Activated CD8-positive, alpha-beta T cell treated with anti-CD3 and anti-CD28 coated beads for 36 hours (primary cell): ENCODE measurements around the gene RNF181. TPM values are rescaled to one million over a fixed set of nuclear protein-coding genes. Genes with fewer than 3 reads are reported as not detected.

Source experiments
- ATAC-seq: fragments of 200-7000 bp; cut with Tn5 transposase; one replicate; pipeline ENCODE4 v1.10.0; 2021; ENCODE audit warnings: mild to moderate bottlenecking, moderate library complexity
- CTCF ChIA-PET: fragments of 350-600 bp; sonication (Branson Sonifier 250); formaldehyde crosslinking; loops from one replicate; lab custom pipeline; 2021; ENCODE audit warnings: antibody characterized with exemption; lab: Charles Lee
- POLR2A ChIA-PET: fragments of 350-600 bp; sonication (Branson Sonifier 250); formaldehyde crosslinking; loops from one replicate; lab custom pipeline; 2021; ENCODE audit warnings: antibody characterized with exemption; lab: Charles Lee
- DNase-seq: peaks from one replicate; pipeline ENCODE4 v3.0.0-alpha.2; 2020
- H3K27ac Mint-ChIP-seq: one replicate; pipeline ENCODE4 v1.8.0; 2021; ENCODE audit warnings: mild to moderate bottlenecking, mixed read lengths
- H3K27me3 Mint-ChIP-seq: one replicate; pipeline ENCODE4 v1.8.0; 2021; ENCODE audit warnings: mixed read lengths
- H3K36me3 Mint-ChIP-seq: one replicate; pipeline ENCODE4 v1.8.0; 2021; ENCODE audit warnings: low read depth, mixed read lengths
- H3K4me1 Mint-ChIP-seq: one replicate; pipeline ENCODE4 v1.8.0; 2021; ENCODE audit warnings: low read depth, mixed read lengths
- H3K4me3 Mint-ChIP-seq: one replicate; pipeline ENCODE4 v1.8.0; 2021; ENCODE audit warnings: mild to moderate bottlenecking, moderate library complexity, mixed read lengths
- H3K9me3 Mint-ChIP-seq: one replicate; pipeline ENCODE4 v1.8.0; 2021; ENCODE audit warnings: mixed read lengths
- intact Hi-C: fragments of 100-400 bp; cut with micrococcal nuclease; formaldehyde crosslinking; loops from one replicate; pipeline ENCODE4 v1.10.0; 2022
- total RNA-seq, 2 experiments: library from RNA; stranded (reverse); gene quantifications; one replicate each; pipeline ENCODE4 v1.2.3, GENCODE V29; 2021
- TF ChIP-seq, protein P1 (sequence below): fragments of 200-600 bp; IDR thresholded peaks from one replicate; pipeline ENCODE4 v1.8.0; 2022; ENCODE audit warnings: antibody characterized with exemption, mild to moderate bottlenecking

Gene RNF181
- total RNA-seq, 2 experiments from 2014 or later = 112 to 117 TPM

GRCh38 chr2:85583667-85584353 lies 11.7 kb upstream of the RNF181 start:
- ChIA-PET CTCF (interaction anchor here (1.2 to 1.3 kb wide), 2 partner anchors 18 to 54 kb away, joined by 3 to 5 read pairs; partner anchors contain the start of gene TMEM150A), POLR2A (interaction anchor here (0.5 to 3.3 kb wide), 5 partner anchors 9 to 45 kb away, joined by 3 to 21 read pairs (median 13); partner anchors contain the start of genes MAT2A, RNF181 and TMEM150A)
- ATAC-seq (peak; percentile 52), DNase-seq (peak; percentile 62)
- no peaks in the 10 kb centered on the region for H3K27me3 Mint-ChIP-seq
- TF ChIP-seq, protein P1, sequence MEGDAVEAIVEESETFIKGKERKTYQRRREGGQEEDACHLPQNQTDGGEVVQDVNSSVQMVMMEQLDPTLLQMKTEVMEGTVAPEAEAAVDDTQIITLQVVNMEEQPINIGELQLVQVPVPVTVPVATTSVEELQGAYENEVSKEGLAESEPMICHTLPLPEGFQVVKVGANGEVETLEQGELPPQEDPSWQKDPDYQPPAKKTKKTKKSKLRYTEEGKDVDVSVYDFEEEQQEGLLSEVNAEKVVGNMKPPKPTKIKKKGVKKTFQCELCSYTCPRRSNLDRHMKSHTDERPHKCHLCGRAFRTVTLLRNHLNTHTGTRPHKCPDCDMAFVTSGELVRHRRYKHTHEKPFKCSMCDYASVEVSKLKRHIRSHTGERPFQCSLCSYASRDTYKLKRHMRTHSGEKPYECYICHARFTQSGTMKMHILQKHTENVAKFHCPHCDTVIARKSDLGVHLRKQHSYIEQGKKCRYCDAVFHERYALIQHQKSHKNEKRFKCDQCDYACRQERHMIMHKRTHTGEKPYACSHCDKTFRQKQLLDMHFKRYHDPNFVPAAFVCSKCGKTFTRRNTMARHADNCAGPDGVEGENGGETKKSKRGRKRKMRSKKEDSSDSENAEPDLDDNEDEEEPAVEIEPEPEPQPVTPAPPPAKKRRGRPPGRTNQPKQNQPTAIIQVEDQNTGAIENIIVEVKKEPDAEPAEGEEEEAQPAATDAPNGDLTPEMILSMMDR = no peak
- peak overlapping the region; percentile 81 for H3K4me3 Mint-ChIP-seq
- peak overlapping the region; percentile 90 for H3K27ac Mint-ChIP-seq
- no peaks in the 10 kb centered on the region for H3K9me3 Mint-ChIP-seq
- H3K4me1 Mint-ChIP-seq = peaks cover 52% of the 10 kb centered on the region
- intact Hi-C loops = no loop called here
- peaks cover 22% of the 10 kb centered on the region for H3K36me3 Mint-ChIP-seq

- H3K9me3 Mint-ChIP-seq = no peaks in the 10 kb centered on the region
- TF ChIP-seq, protein P1 = no peak
- peak within 1 kb of the TSS; percentile 81 for H3K4me3 Mint-ChIP-seq
- no peaks in the 10 kb centered on the region for H3K27me3 Mint-ChIP-seq
- H3K4me1 Mint-ChIP-seq = peaks cover 46% of the 10 kb centered on the region
- DNase-seq (no peak), ATAC-seq (peak; percentile 48)
- intact Hi-C loops = no loop called here
- H3K36me3 Mint-ChIP-seq = peaks cover 20% of the 10 kb centered on the region
- ChIA-PET CTCF (interaction anchor here (0.7 to 1.6 kb wide), 4 partner anchors 11 to 53 kb away, joined by 3 to 5 read pairs (median 4); partner anchors contain the start of genes RNF181 and TMEM150A), POLR2A (interaction anchor here (1.2 to 3.3 kb wide), 5 partner anchors 8 to 45 kb away, joined by 3 to 21 read pairs (median 13); partner anchors contain the start of genes MAT2A, RNF181 and TMEM150A)
- peak within 1 kb of the TSS; percentile 91 for H3K27ac Mint-ChIP-seq
These were observed 11.1 kb upstream of the RNF181 start, which contains the start of gene VAMP5 for GRCh38 chr2:85584354-85584856. Gene VAMP5 (plus strand): TSS chr2:85584431. CDS start chr2:85584491, 60 bp downstream.

DNA sequence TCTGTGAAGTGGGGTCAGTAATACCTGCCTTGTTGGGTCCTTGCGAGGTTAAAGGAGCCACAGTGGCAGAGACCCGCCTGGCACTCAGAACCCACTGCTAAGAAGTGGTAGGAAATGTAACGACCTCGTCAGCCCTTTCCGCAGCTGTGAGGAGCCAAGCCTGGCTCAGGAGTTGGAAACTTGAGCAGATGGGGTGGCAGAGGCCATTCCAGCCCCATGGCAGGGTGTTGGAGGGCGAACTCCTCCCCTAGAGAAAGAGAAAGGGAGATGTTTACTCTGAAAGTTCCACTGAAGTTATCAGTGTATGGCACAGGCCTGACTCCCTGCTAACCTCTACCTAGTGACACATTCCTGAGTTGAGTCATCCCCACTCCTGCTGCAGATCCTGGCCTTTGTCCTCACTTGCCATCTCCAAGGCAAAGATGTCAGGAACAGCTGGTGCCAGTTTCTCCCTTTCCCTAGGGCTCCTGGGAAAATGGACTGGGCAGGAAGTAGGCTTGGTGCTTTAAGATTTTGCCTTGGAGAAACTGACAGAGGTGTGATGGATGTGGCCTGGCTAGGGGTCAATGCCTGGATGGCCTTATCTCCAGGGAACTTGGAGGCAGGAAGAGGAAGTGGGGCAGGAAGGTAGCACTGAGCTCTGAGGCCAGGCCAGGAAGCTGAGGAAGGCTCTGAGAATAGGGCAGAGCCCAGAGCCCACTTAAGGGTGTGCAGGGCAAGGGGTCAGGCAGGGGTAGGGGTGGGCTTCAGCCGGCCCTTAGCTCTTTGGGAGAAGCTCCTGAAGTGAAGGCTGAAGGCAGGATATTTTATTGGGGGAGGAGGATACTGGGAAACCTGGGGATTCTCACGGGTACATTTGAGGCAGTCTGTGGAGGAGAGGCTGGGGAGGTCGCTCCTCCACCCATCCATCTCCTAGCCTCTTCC lies 10.4 kb upstream of the RNF181 start:
- Mint-ChIP-seq H3K4me3 (peak overlapping the region; percentile 81), H3K27ac (peak overlapping the region; percentile 91), H3K9me3 (no peaks in the 10 kb centered on the region), H3K27me3 (no peaks in the 10 kb centered on the region), H3K4me1 (peaks cover 40% of the 10 kb centered on the region), H3K36me3 (peaks cover 18% of the 10 kb centered on the region)
- ATAC-seq (peak; percentile 70), DNase-seq (peak; percentile 33)
- TF ChIP-seq, protein P1 = no peak
- ChIA-PET POLR2A (interaction anchor here (1.0 to 3.3 kb wide), 6 partner anchors 9 to 166 kb away, joined by 4 to 21 read pairs (median 11); partner anchors contain the start of genes MAT2A, RNF181, SH2D6 and TMEM150A), CTCF (interaction anchor here (0.7 to 1.6 kb wide), 3 partner anchors 10 to 19 kb away, joined by 3 to 5 read pairs (median 3); partner anchors contain the start of genes RNF181 and TMEM150A)
- intact Hi-C loops = no loop called here

GRCh38 chr2:85585781-85586105 lies 9.8 kb upstream of the RNF181 start:
- TF ChIP-seq, protein P1 = no peak
- H3K4me1 Mint-ChIP-seq = peaks cover 37% of the 10 kb centered on the region
- peak overlapping the region; percentile 91 for H3K27ac Mint-ChIP-seq
- peak overlapping the region; percentile 81 for H3K4me3 Mint-ChIP-seq
- H3K27me3 Mint-ChIP-seq = no peaks in the 10 kb centered on the region
- ATAC-seq = no peak
- CTCF ChIA-PET = interaction anchor here (0.6 to 1.6 kb wide), 2 partner anchors 19 to 162 kb away, joined by 4 to 5 read pairs; no protein-coding TSS in a partner anchor
- POLR2A ChIA-PET = interaction anchor here (1.0 to 3.3 kb wide), 6 partner anchors 9 to 167 kb away, joined by 4 to 21 read pairs (median 11); partner anchors contain the start of genes MAT2A, RNF181, SH2D6 and TMEM150A
- no peak for DNase-seq
- intact Hi-C loops = no loop called here
- peaks cover 15% of the 10 kb centered on the region for H3K36me3 Mint-ChIP-seq
- no peaks in the 10 kb centered on the region for H3K9me3 Mint-ChIP-seq
